ENCODE results near the gene PNPO.

The PNPO gene

GRCh38 chr17:47907932-47908562 is 33.3 kb upstream of the PNPO start:
- no peaks in the 10 kb centered on the region for H3K27me3 ChIP-seq (replicated peaks in 2 of 5; ENCODE audit: control insufficient read depth in 4 of 5, insufficient read depth in 5 of 5, low read length in 4 of 5)
- peaks cover 2 to 16% (median 4%) of the 10 kb centered on the region in 4 experiments for H3K36me3 ChIP-seq (ENCODE audit: control insufficient read depth in 4 of 4, insufficient read depth in 4 of 4, low read length in 3 of 4)
- peak overlapping the region in 3 of 7 experiments; percentile 31 to 46 (median 42) for H3K4me3 ChIP-seq (ENCODE audit: control insufficient read depth in 1 of 7, extremely low read depth in 1 of 7, insufficient read depth in 4 of 7, low read depth in 2 of 7, low read length in 6 of 7)
- no peak overlapping the region for H3K27ac ChIP-seq (ENCODE audit: insufficient read depth in 1 of 2, low read depth in 1 of 2, low read length in 2 of 2, poor library complexity in 1 of 2, severe bottlenecking in 2 of 2)
- POLR2A ChIA-PET = interaction anchor here (0.9 to 1.1 kb wide), 2 partner anchors 11 to 18 kb away, joined by 3 read pairs; no protein-coding TSS in a partner anchor
- peaks cover 3 to 14% (median 7%) of the 10 kb centered on the region in 4 experiments for H3K4me1 ChIP-seq (ENCODE audit: control extremely low read depth in 1 of 4, control insufficient read depth in 4 of 4, insufficient read depth in 4 of 4, low read length in 3 of 4)
- H3K9me3 ChIP-seq (ENCODE audit: control extremely low read depth in 1 of 5, control insufficient read depth in 4 of 5, insufficient read depth in 2 of 5, low read depth in 1 of 5, low read length in 4 of 5) = no peaks in the 10 kb centered on the region
- WGBS (ENCODE audit: insufficient coverage) = 0% methylated on average over 1 of the region's 8 CpGs
- CTCF ChIA-PET = interaction anchor here (0.7 to 1.1 kb wide), 5 partner anchors 12 to 190 kb away, joined by 3 to 5 read pairs (median 3); partner anchors contain the start of gene SP2
- peak; percentile 15 to 48 (median 44) for DNase-seq

GRCh38 chr17:47913050-47913449 is 28.3 kb upstream of the PNPO start:
- Histone ChIP-seq H3K27ac (ENCODE audit: insufficient read depth in 1 of 2, low read depth in 1 of 2, low read length in 2 of 2, poor library complexity in 1 of 2, severe bottlenecking in 2 of 2) (no peak overlapping the region), H3K4me1 (ENCODE audit: control extremely low read depth in 1 of 4, control insufficient read depth in 4 of 4, insufficient read depth in 4 of 4, low read length in 3 of 4) (peaks cover 0 to 10% (median 8%) of the 10 kb centered on the region in 4 experiments), H3K27me3 (replicated peaks in 2 of 5; ENCODE audit: control insufficient read depth in 4 of 5, insufficient read depth in 5 of 5, low read length in 4 of 5) (no peaks in the 10 kb centered on the region), H3K9me3 (ENCODE audit: control extremely low read depth in 1 of 5, control insufficient read depth in 4 of 5, insufficient read depth in 2 of 5, low read depth in 1 of 5, low read length in 4 of 5) (no peaks in the 10 kb centered on the region), H3K36me3 (ENCODE audit: control insufficient read depth in 4 of 4, insufficient read depth in 4 of 4, low read length in 3 of 4) (peaks cover 5 to 23% (median 14%) of the 10 kb centered on the region in 4 experiments), H3K4me3 (ENCODE audit: control insufficient read depth in 1 of 7, extremely low read depth in 1 of 7, insufficient read depth in 4 of 7, low read depth in 2 of 7, low read length in 6 of 7) (no peak overlapping the region)
- ChIA-PET CTCF (no interaction called here), POLR2A (no interaction called here)
- 100% methylated on average over 1 of the region's 2 CpGs for WGBS (ENCODE audit: insufficient coverage)
- DNase-seq = no peak

GRCh38 chr17:47914306-47914948 is 26.9 kb upstream of the PNPO start:
- peak in 2 of 3 donors; percentile 55 to 68 for DNase-seq
- no peak overlapping the region for H3K4me3 ChIP-seq (ENCODE audit: control insufficient read depth in 1 of 7, extremely low read depth in 1 of 7, insufficient read depth in 4 of 7, low read depth in 2 of 7, low read length in 6 of 7)
- H3K36me3 ChIP-seq (ENCODE audit: control insufficient read depth in 4 of 4, insufficient read depth in 4 of 4, low read length in 3 of 4) = peaks cover 5 to 23% (median 14%) of the 10 kb centered on the region in 4 experiments
- POLR2A ChIA-PET = interaction anchor here (1.5 kb wide), 1 partner anchor 27 kb away, joined by 3 read pairs; the partner anchor contains the start of gene PNPO
- no peaks in the 10 kb centered on the region for H3K9me3 ChIP-seq (ENCODE audit: control extremely low read depth in 1 of 5, control insufficient read depth in 4 of 5, insufficient read depth in 2 of 5, low read depth in 1 of 5, low read length in 4 of 5)
- WGBS (ENCODE audit: insufficient coverage) = 62% methylated on average over 2 of the region's 4 CpGs
- no peaks in the 10 kb centered on the region for H3K27me3 ChIP-seq (replicated peaks in 2 of 5; ENCODE audit: control insufficient read depth in 4 of 5, insufficient read depth in 5 of 5, low read length in 4 of 5)
- peaks cover 0 to 8% (median 6%) of the 10 kb centered on the region in 4 experiments for H3K4me1 ChIP-seq (ENCODE audit: control extremely low read depth in 1 of 4, control insufficient read depth in 4 of 4, insufficient read depth in 4 of 4, low read length in 3 of 4)
- CTCF ChIA-PET = interaction anchor here (0.7 to 1.3 kb wide), 5 partner anchors 13 to 68 kb away, joined by 3 to 5 read pairs (median 4); no protein-coding TSS in a partner anchor
- H3K27ac ChIP-seq (ENCODE audit: insufficient read depth in 1 of 2, low read depth in 1 of 2, low read length in 2 of 2, poor library complexity in 1 of 2, severe bottlenecking in 2 of 2) = no peak overlapping the region

- peaks cover 0 to 8% (median 6%) of the 10 kb centered on the region in 4 experiments for H3K4me1 ChIP-seq (ENCODE audit: control extremely low read depth in 1 of 4, control insufficient read depth in 4 of 4, insufficient read depth in 4 of 4, low read length in 3 of 4)
These were observed 25.5 kb upstream of the PNPO start for GRCh38 chr17:47915776-47916398.

GRCh38 chr17:47916489-47917208 is 24.7 kb upstream of the PNPO start:
- WGBS (ENCODE audit: insufficient coverage) = 93% methylated on average over 11 of the region's 19 CpGs
- H3K4me1 ChIP-seq (ENCODE audit: control extremely low read depth in 1 of 4, control insufficient read depth in 4 of 4, insufficient read depth in 4 of 4, low read length in 3 of 4) = peaks cover 0 to 8% (median 6%) of the 10 kb centered on the region in 4 experiments
- DNase-seq = no peak
- H3K27ac ChIP-seq (ENCODE audit: insufficient read depth in 1 of 2, low read depth in 1 of 2, low read length in 2 of 2, poor library complexity in 1 of 2, severe bottlenecking in 2 of 2) = no peak overlapping the region
- no peaks in the 10 kb centered on the region for H3K27me3 ChIP-seq (replicated peaks in 2 of 5; ENCODE audit: control insufficient read depth in 4 of 5, insufficient read depth in 5 of 5, low read length in 4 of 5)
- H3K4me3 ChIP-seq (ENCODE audit: control insufficient read depth in 1 of 7, extremely low read depth in 1 of 7, insufficient read depth in 4 of 7, low read depth in 2 of 7, low read length in 6 of 7) = no peak overlapping the region
- no peaks in the 10 kb centered on the region for H3K9me3 ChIP-seq (ENCODE audit: control extremely low read depth in 1 of 5, control insufficient read depth in 4 of 5, insufficient read depth in 2 of 5, low read depth in 1 of 5, low read length in 4 of 5)
- ChIA-PET POLR2A (interaction anchor here (0.7 kb wide), 1 partner anchor 227 kb away, joined by 5 read pairs; no protein-coding TSS in a partner anchor), CTCF (interaction anchor here (2.2 kb wide), 1 partner anchor 30 kb away, joined by 6 read pairs; no protein-coding TSS in a partner anchor)
- H3K36me3 ChIP-seq (ENCODE audit: control insufficient read depth in 4 of 4, insufficient read depth in 4 of 4, low read length in 3 of 4) = peaks cover 2 to 21% (median 13%) of the 10 kb centered on the region in 4 experiments

More at GRCh38 chr17:47915776-47916398, 25.5 kb upstream of the PNPO start:
- DNase-seq = no peak
- Histone ChIP-seq H3K36me3 (ENCODE audit: control insufficient read depth in 4 of 4, insufficient read depth in 4 of 4, low read length in 3 of 4) (peaks cover 2 to 20% (median 13%) of the 10 kb centered on the region in 4 experiments), H3K27me3 (replicated peaks in 2 of 5; ENCODE audit: control insufficient read depth in 4 of 5, insufficient read depth in 5 of 5, low read length in 4 of 5) (no peaks in the 10 kb centered on the region), H3K9me3 (ENCODE audit: control extremely low read depth in 1 of 5, control insufficient read depth in 4 of 5, insufficient read depth in 2 of 5, low read depth in 1 of 5, low read length in 4 of 5) (no peaks in the 10 kb centered on the region), H3K4me3 (ENCODE audit: control insufficient read depth in 1 of 7, extremely low read depth in 1 of 7, insufficient read depth in 4 of 7, low read depth in 2 of 7, low read length in 6 of 7) (no peak overlapping the region), H3K27ac (ENCODE audit: insufficient read depth in 1 of 2, low read depth in 1 of 2, low read length in 2 of 2, poor library complexity in 1 of 2, severe bottlenecking in 2 of 2) (no peak overlapping the region)
- ChIA-PET CTCF (interaction anchor here (2.2 kb wide), 1 partner anchor 30 kb away, joined by 6 read pairs; no protein-coding TSS in a partner anchor), POLR2A (no interaction called here)
- 87% methylated on average over 10 of the region's 12 CpGs for WGBS (ENCODE audit: insufficient coverage)

- H3K4me3 ChIP-seq (ENCODE audit: control insufficient read depth in 1 of 7, extremely low read depth in 1 of 7, insufficient read depth in 4 of 7, low read depth in 2 of 7, low read length in 6 of 7) = no peak overlapping the region
- POLR2A ChIA-PET = interaction anchor here (0.7 kb wide), 1 partner anchor 226 kb away, joined by 5 read pairs; no protein-coding TSS in a partner anchor
- H3K4me1 ChIP-seq (ENCODE audit: control extremely low read depth in 1 of 4, control insufficient read depth in 4 of 4, insufficient read depth in 4 of 4, low read length in 3 of 4) = peaks cover 0 to 8% (median 6%) of the 10 kb centered on the region in 4 experiments
- no peak for DNase-seq
- no peak overlapping the region for H3K27ac ChIP-seq (ENCODE audit: insufficient read depth in 1 of 2, low read depth in 1 of 2, low read length in 2 of 2, poor library complexity in 1 of 2, severe bottlenecking in 2 of 2)
- H3K36me3 ChIP-seq (ENCODE audit: control insufficient read depth in 4 of 4, insufficient read depth in 4 of 4, low read length in 3 of 4) = peaks cover 2 to 25% (median 13%) of the 10 kb centered on the region in 4 experiments
- CTCF ChIA-PET = interaction anchor here (2.2 kb wide), 1 partner anchor 29 kb away, joined by 6 read pairs; no protein-coding TSS in a partner anchor
- WGBS (ENCODE audit: insufficient coverage) = no CpG with 5 or more reads among the region's 2 CpGs
- H3K9me3 ChIP-seq (ENCODE audit: control extremely low read depth in 1 of 5, control insufficient read depth in 4 of 5, insufficient read depth in 2 of 5, low read depth in 1 of 5, low read length in 4 of 5) = no peaks in the 10 kb centered on the region
- H3K27me3 ChIP-seq (replicated peaks in 2 of 5; ENCODE audit: control insufficient read depth in 4 of 5, insufficient read depth in 5 of 5, low read length in 4 of 5) = no peaks in the 10 kb centered on the region
These were observed 23.8 kb upstream of the PNPO start for GRCh38 chr17:47917581-47917980.

Data from common myeloid progenitor, CD34-positive (primary cell).